Fibroblast of lung (primary cell): ENCODE data around the gene NECTIN1. TPM values are rescaled to one million over a fixed set of nuclear protein-coding genes. Genes with fewer than 3 reads are reported as not detected.

Experiments used
- DNase-seq, 2 donors: peaks; one replicate each; pipeline versions ENCODE4 v3.0.0 to v3.0.0-alpha.2; 2010; ENCODE audit warnings: low read depth in 2 of 2
- H2AFZ ChIP-seq: 2 replicates; pipeline ENCODE4 v1.5.1; 2012; ENCODE audit warnings: low read length, control low read depth, inconsistent platforms
- H3K27ac ChIP-seq: 2 replicates; pipeline ENCODE4 v1.5.1; 2011; ENCODE audit warnings: low read length, control low read depth; ENCODE audit not compliant: insufficient read depth
- H3K27me3 ChIP-seq: 2 replicates; pipeline ENCODE4 v1.5.1; 2011; ENCODE audit warnings: mild to moderate bottlenecking, low read length; ENCODE audit not compliant: control insufficient read depth, insufficient read depth
- H3K36me3 ChIP-seq: 2 replicates; pipeline ENCODE4 v1.5.1; 2011; ENCODE audit warnings: low read length; ENCODE audit not compliant: control insufficient read depth, insufficient read depth
- H3K4me1 ChIP-seq: 2 replicates; pipeline ENCODE4 v1.5.1; 2011; ENCODE audit warnings: low read length; ENCODE audit not compliant: control insufficient read depth, insufficient read depth; ENCODE audit errors: extremely low read depth
- H3K4me2 ChIP-seq: 2 replicates; pipeline ENCODE4 v1.5.1; 2011; ENCODE audit warnings: low read length, control low read depth; ENCODE audit not compliant: insufficient read depth; ENCODE audit errors: extremely low read depth
- H3K4me3 ChIP-seq, 4 experiments: fragments of 200-600 bp in 1 of 4; sonication (generic) in 1 of 4; replicated peaks in 1 of 4; 2 replicates each; pipeline ENCODE4 v1.5.1; 2011 to 2016; ENCODE audit warnings: low read length in 4 of 4, low read depth in 3 of 4, mild to moderate bottlenecking in 3 of 4, control low read depth in 2 of 4, inconsistent platforms in 1 of 4, mixed read lengths in 1 of 4; ENCODE audit not compliant: insufficient read depth in 1 of 4; ENCODE audit errors: control extremely low read depth in 1 of 4
- H3K79me2 ChIP-seq: 2 replicates; pipeline ENCODE4 v1.5.1; 2012; ENCODE audit warnings: mild to moderate bottlenecking, low read length, inconsistent platforms; ENCODE audit not compliant: control insufficient read depth, insufficient read depth
- H3K9ac ChIP-seq: 2 replicates; pipeline ENCODE4 v1.5.1; 2011; ENCODE audit warnings: mild to moderate bottlenecking, low read length, control low read depth; ENCODE audit not compliant: insufficient read depth
- H3K9me3 ChIP-seq: 2 replicates; pipeline ENCODE4 v1.5.1; 2012; ENCODE audit warnings: low read depth, low read length; ENCODE audit not compliant: control insufficient read depth, insufficient read depth
- H4K20me1 ChIP-seq: 2 replicates; pipeline ENCODE4 v1.5.1; 2011; ENCODE audit warnings: low read length; ENCODE audit not compliant: control insufficient read depth, insufficient read depth; ENCODE audit errors: extremely low read depth
- CTCF ChIP-seq, 2 donors: IDR thresholded peaks in 1 of 2; conservative IDR thresholded peaks in 1 of 2; 1 replicate in 1 of 2; 2 replicates in 1 of 2; pipeline ENCODE4 v1.5.1; 2011 to 2012; ENCODE audit warnings: low read length in 2 of 2, control low read depth in 1 of 2, inconsistent platforms in 1 of 2, low read depth in 1 of 2, mild to moderate bottlenecking in 1 of 2
- EZH2 ChIP-seq: IDR thresholded peaks from 2 replicates; pipeline ENCODE4 v1.5.1; 2012; ENCODE audit warnings: low read length, control low read depth, mild to moderate bottlenecking; ENCODE audit errors: missing control alignments
- polyA plus RNA-seq, 2 donors: library from polyadenylated mRNA; depleted of rRNA in 1 of 2; stranded (reverse) in 1 of 2; unstranded in 1 of 2; fragments of >200 nt; gene quantifications; 2 replicates each; pipeline ENCODE4 v1.2.1, GENCODE V29; 2011 to 2012; ENCODE audit warnings: missing spikeins in 1 of 2
- total RNA-seq: library from RNA; depleted of rRNA; stranded (reverse); fragments of >200 nt; gene quantifications from 2 replicates; pipeline ENCODE4 v1.2.1, GENCODE V29; 2014

NECTIN1 gene
- total and polyA plus RNA-seq, 2 donors (not counting 1 experiment from before 2014, with no cell fraction given): 2.0 to 2.8 TPM

- H3K4me1 ChIP-seq: no peaks in the 10 kb centered on the region
- no peak overlapping the region for H2AFZ ChIP-seq
- no peak overlapping the region for H3K27ac ChIP-seq
- H3K27me3 ChIP-seq: no peaks in the 10 kb centered on the region
- no peak for DNase-seq
- TF ChIP-seq CTCF (conservative IDR thresholded peaks at IDR 0.05 in 1 of 2, IDR thresholded peaks at IDR 0.05 in 1 of 2; ENCODE audit: low read depth in 1 of 2, low read length in 2 of 2): no peak
- no peak for TF ChIP-seq EZH2
- H3K9me3 ChIP-seq: no peaks in the 10 kb centered on the region
- no peak overlapping the region for H3K4me2 ChIP-seq
- H3K4me3 ChIP-seq: no peak overlapping the region
- no peaks in the 10 kb centered on the region for H3K79me2 ChIP-seq
- no peak overlapping the region for H3K9ac ChIP-seq
- no peaks in the 10 kb centered on the region for H4K20me1 ChIP-seq
- no peaks in the 10 kb centered on the region for H3K36me3 ChIP-seq
Measured at GRCh38 chr11:119650251-119650650, 78.7 kb downstream of the NECTIN1 start.

GRCh38 chr11:119647254-119647653 lies 81.7 kb downstream of the NECTIN1 start:
- no peak overlapping the region for H3K4me3 ChIP-seq
- no peaks in the 10 kb centered on the region for H3K4me1 ChIP-seq
- H3K4me2 ChIP-seq: no peak overlapping the region
- H4K20me1 ChIP-seq: no peaks in the 10 kb centered on the region
- H3K27ac ChIP-seq: no peak overlapping the region
- no peaks in the 10 kb centered on the region for H3K36me3 ChIP-seq
- no peak overlapping the region for H2AFZ ChIP-seq
- H3K79me2 ChIP-seq: no peaks in the 10 kb centered on the region
- no peak for TF ChIP-seq CTCF (conservative IDR thresholded peaks at IDR 0.05 in 1 of 2, IDR thresholded peaks at IDR 0.05 in 1 of 2; ENCODE audit: low read depth in 1 of 2, low read length in 2 of 2)
- no peak for TF ChIP-seq EZH2
- H3K9ac ChIP-seq: no peak overlapping the region
- no peaks in the 10 kb centered on the region for H3K9me3 ChIP-seq
- no peak for DNase-seq
- H3K27me3 ChIP-seq: peaks cover 2% of the 10 kb centered on the region

- H3K9ac ChIP-seq: no peak overlapping the region
- no peak overlapping the region for H3K4me3 ChIP-seq
- DNase-seq: no peak
- H3K9me3 ChIP-seq: no peaks in the 10 kb centered on the region
- peaks cover 2% of the 10 kb centered on the region for H3K27me3 ChIP-seq
- H2AFZ ChIP-seq: no peak overlapping the region
- H3K27ac ChIP-seq: no peak overlapping the region
- H4K20me1 ChIP-seq: no peaks in the 10 kb centered on the region
- H3K79me2 ChIP-seq: no peaks in the 10 kb centered on the region
- H3K36me3 ChIP-seq: no peaks in the 10 kb centered on the region
- no peak overlapping the region for H3K4me2 ChIP-seq
- H3K4me1 ChIP-seq: no peaks in the 10 kb centered on the region
- TF ChIP-seq CTCF (conservative IDR thresholded peaks at IDR 0.05 in 1 of 2, IDR thresholded peaks at IDR 0.05 in 1 of 2; ENCODE audit: low read depth in 1 of 2, low read length in 2 of 2) (no peak), EZH2 (no peak)
Measured at GRCh38 chr11:119645018-119645417, 84.0 kb downstream of the NECTIN1 start.
